IPS DF 4.7 (cell line): Measurements from ENCODE around the gene TRAPPC11.
A peak's percentile ranks its signal among the peaks of the same experiment; 100 is the strongest.
"Not testable (repeated sequence)": the region's sequence is repeated elsewhere in the genome, so short reads cannot be mapped to it uniquely, and the experiment has no call there.

Experiments
- DNase-seq: peaks from one replicate; pipeline ENCODE4 v3.0.0-alpha.2; 2013; ENCODE audit warnings: low spot score; ENCODE audit errors: extremely low read depth

Gene TRAPPC11

GRCh38 chr4:183659029-183659871 lies at the start of gene TRAPPC11, which contains the start of gene RWDD4:
TRAPPC11 (plus strand) TSS chr4:183659293; CDS start chr4:183663868, 4,575 bp downstream.
RWDD4 (minus strand) TSS chr4:183659185; CDS start chr4:183658952, 233 bp downstream.
- DNase-seq, result peak; percentile 87

GRCh38 chr4:183610033-183610432 lies 49.1 kb upstream of the TRAPPC11 start:
- no peak for DNase-seq

- no peak for DNase-seq
Observed at GRCh38 chr4:183610613-183611012, 48.5 kb upstream of the TRAPPC11 start.

GRCh38 chr4:183611210-183611830 lies 47.8 kb upstream of the TRAPPC11 start:
- DNase-seq, result no peak

- DNase-seq, result no peak
Observed at GRCh38 chr4:183612329-183613250, 46.5 kb upstream of the TRAPPC11 start.

GRCh38 chr4:183617075-183617474 lies 42.0 kb upstream of the TRAPPC11 start:
- no peak for DNase-seq

GRCh38 chr4:183618681-183619080 lies 40.4 kb upstream of the TRAPPC11 start:
- DNase-seq, result no peak

GRCh38 chr4:183620421-183620820 lies 38.7 kb upstream of the TRAPPC11 start:
- no peak for DNase-seq

GRCh38 chr4:183621875-183622274 lies 37.2 kb upstream of the TRAPPC11 start:
- no peak for DNase-seq

- DNase-seq, result no peak
Observed at GRCh38 chr4:183624548-183624947, 34.5 kb upstream of the TRAPPC11 start.

- no peak for DNase-seq
Observed at GRCh38 chr4:183626168-183626567, 32.9 kb upstream of the TRAPPC11 start.

- not testable (repeated sequence) for DNase-seq
Observed at GRCh38 chr4:183627286-183627685, 31.8 kb upstream of the TRAPPC11 start.

- DNase-seq, result no peak
Observed at GRCh38 chr4:183627979-183628588, 31.0 kb upstream of the TRAPPC11 start.

- DNase-seq, result no peak
Observed at GRCh38 chr4:183631577-183632198, 27.4 kb upstream of the TRAPPC11 start.

GRCh38 chr4:183632689-183633088 lies 26.4 kb upstream of the TRAPPC11 start:
- no peak for DNase-seq

- DNase-seq, result no peak
Observed at GRCh38 chr4:183633476-183634400, 25.4 kb upstream of the TRAPPC11 start.

- no peak for DNase-seq
Observed at GRCh38 chr4:183635321-183635720, 23.8 kb upstream of the TRAPPC11 start.

- DNase-seq, result no peak
Observed at GRCh38 chr4:183635741-183636140, 23.4 kb upstream of the TRAPPC11 start.

- DNase-seq, result no peak
Observed at GRCh38 chr4:183636503-183636902, 22.6 kb upstream of the TRAPPC11 start.

- no peak for DNase-seq
Observed at GRCh38 chr4:183636923-183637322, 22.2 kb upstream of the TRAPPC11 start.
